Esophagus (tissue), 2 donors: ENCODE results near the gene LSM12. TPM values are rescaled to one million over a fixed set of nuclear protein-coding genes. Genes with fewer than 3 reads are reported as not detected.
"Not testable (repeated sequence)": the region's sequence is repeated elsewhere in the genome, so short reads cannot be mapped to it uniquely, and the experiment has no call there.

Experiments used
- H3K27ac ChIP-seq, 2 donors: one replicate each; pipeline ENCODE4 v1.5.1; 2013; ENCODE audit warnings: low read depth in 2 of 2, mild to moderate bottlenecking in 2 of 2, inconsistent platforms in 1 of 2, low read length in 1 of 2, moderate library complexity in 1 of 2
- H3K27me3 ChIP-seq, 2 donors: one replicate each; pipeline ENCODE4 v1.6.1; 2013; ENCODE audit warnings: low read length in 2 of 2, control low read depth in 1 of 2, mild to moderate bottlenecking in 1 of 2; ENCODE audit not compliant: insufficient read depth in 2 of 2, control insufficient read depth in 1 of 2
- H3K36me3 ChIP-seq, 2 donors: one replicate each; pipeline ENCODE4 v1.6.1; 2013; ENCODE audit warnings: low read length in 1 of 2; ENCODE audit not compliant: control insufficient read depth in 2 of 2, insufficient read depth in 2 of 2
- H3K4me1 ChIP-seq, 2 donors: one replicate each; pipeline ENCODE4 v1.6.1; 2013; ENCODE audit warnings: low read length in 1 of 2; ENCODE audit not compliant: control insufficient read depth in 2 of 2, insufficient read depth in 2 of 2
- H3K4me3 ChIP-seq, 2 donors: one replicate each; pipeline ENCODE4 v1.5.1; 2013; ENCODE audit warnings: low read length in 2 of 2, mild to moderate bottlenecking in 2 of 2, low read depth in 1 of 2, moderate library complexity in 1 of 2
- H3K9me3 ChIP-seq, 2 donors: one replicate each; pipeline ENCODE4 v1.6.1; 2013; ENCODE audit warnings: mild to moderate bottlenecking in 2 of 2, low read depth in 1 of 2, low read length in 1 of 2, moderate library complexity in 1 of 2; ENCODE audit not compliant: control insufficient read depth in 2 of 2, insufficient read depth in 1 of 2
- WGBS, 2 donors: extraction: QIAGEN DNeasy Blood & Tissue Kit; methylation state at CpG; one replicate each; pipeline ENCODE4 v1.1.7; 2013; 5-methylcytosine and 5-hydroxymethylcytosine counted together
- polyA plus RNA-seq, 2 donors: library from polyadenylated mRNA; stranded (reverse); fragments of 200-250 nt; gene quantifications; one replicate each; pipeline ENCODE4 v1.2.3, GENCODE V29; 2013
- donor health status: healthy with polysubstance abuse.
- donor health status: Bipolar disorder and iron deficiency.

LSM12 gene
- polyA plus RNA-seq, 2 donors, result 25.4 to 46.9 TPM

- H3K4me1 ChIP-seq, H3K27me3 ChIP-seq, H3K9me3 ChIP-seq, H3K4me3 ChIP-seq, H3K27ac ChIP-seq, H3K36me3 ChIP-seq: not testable (repeated sequence)
- 82 to 86% methylated on average over 5 of the region's 5 CpGs for WGBS, 2 donors
These were observed 69.3 kb downstream of the LSM12 start for GRCh38 chr17:43997180-43997579.

- WGBS, 2 donors, result 19 to 21% methylated on average over 12 of the region's 12 CpGs
- Histone ChIP-seq H3K36me3 (no peaks in the 10 kb centered on the region), H3K9me3 (no peaks in the 10 kb centered on the region), H3K4me1 (no peaks in the 10 kb centered on the region), H3K27me3 (no peaks in the 10 kb centered on the region), H3K4me3 (no peak overlapping the region), H3K27ac (no peak overlapping the region)
These were observed 71.4 kb downstream of the LSM12 start for GRCh38 chr17:43995150-43995471.

GRCh38 chr17:43994272-43995149 is 72.0 kb downstream of the LSM12 start:
- no peak overlapping the region for H3K4me3 ChIP-seq
- 8% methylated on average over 52 of the region's 52 CpGs for WGBS, 2 donors

GRCh38 chr17:43992641-43993040 is 73.8 kb downstream of the LSM12 start:
- Histone ChIP-seq H3K36me3 (no peaks in the 10 kb centered on the region), H3K27me3 (no peaks in the 10 kb centered on the region), H3K27ac (no peak overlapping the region), H3K4me3 (no peak overlapping the region), H3K9me3 (no peaks in the 10 kb centered on the region), H3K4me1 (no peaks in the 10 kb centered on the region)
- 93 to 96% methylated on average over 14 of the region's 14 CpGs for WGBS, 2 donors

More at GRCh38 chr17:43994272-43995149, 72.0 kb downstream of the LSM12 start:
- no peaks in the 10 kb centered on the region for H3K9me3 ChIP-seq
- H3K27me3 ChIP-seq, result no peaks in the 10 kb centered on the region
- no peak overlapping the region for H3K27ac ChIP-seq
- H3K4me1 ChIP-seq, result no peaks in the 10 kb centered on the region
- no peaks in the 10 kb centered on the region for H3K36me3 ChIP-seq

GRCh38 chr17:43988301-43988700 is 78.2 kb downstream of the LSM12 start:
- peaks cover 5% of the 10 kb centered on the region in 2 donors for H3K4me1 ChIP-seq
- WGBS, 2 donors, result 89 to 91% methylated on average over 9 of the region's 9 CpGs
- H3K4me3 ChIP-seq, result no peak overlapping the region
- H3K36me3 ChIP-seq, result no peaks in the 10 kb centered on the region
- H3K27ac ChIP-seq, result no peak overlapping the region
- no peaks in the 10 kb centered on the region for H3K9me3 ChIP-seq
- H3K27me3 ChIP-seq, result peaks cover 0 to 4% of the 10 kb centered on the region in 2 donors

GRCh38 chr17:43987131-43988021 is 79.1 kb downstream of the LSM12 start:
- Histone ChIP-seq H3K27me3 (peaks cover 0 to 5% of the 10 kb centered on the region in 2 donors), H3K9me3 (no peaks in the 10 kb centered on the region), H3K4me1 (peaks cover 5 to 7% of the 10 kb centered on the region in 2 donors), H3K27ac (no peak overlapping the region), H3K36me3 (no peaks in the 10 kb centered on the region), H3K4me3 (no peak overlapping the region)
- 64 to 70% methylated on average over 12 of the region's 12 CpGs for WGBS, 2 donors

- H3K27me3 ChIP-seq, result peaks cover 0 to 5% of the 10 kb centered on the region in 2 donors
- 87 to 89% methylated on average over 7 of the region's 7 CpGs for WGBS, 2 donors
These were observed 80.1 kb downstream of the LSM12 start for GRCh38 chr17:43986225-43986981.

GRCh38 chr17:43984521-43984920 is 82.0 kb downstream of the LSM12 start:
- peaks cover 5 to 7% of the 10 kb centered on the region in 2 donors for H3K4me1 ChIP-seq
- H3K36me3 ChIP-seq, result no peaks in the 10 kb centered on the region
- H3K27me3 ChIP-seq, result peaks cover 0 to 5% of the 10 kb centered on the region in 2 donors
- H3K9me3 ChIP-seq, result no peaks in the 10 kb centered on the region
- H3K4me3 ChIP-seq, result peak overlapping the region in 1 of 2 donors; percentile 34
- 82 to 89% methylated on average over 8 of the region's 8 CpGs for WGBS, 2 donors
- H3K27ac ChIP-seq, result no peak overlapping the region

More at GRCh38 chr17:43986225-43986981, 80.1 kb downstream of the LSM12 start:
- Histone ChIP-seq H3K36me3 (no peaks in the 10 kb centered on the region), H3K9me3 (no peaks in the 10 kb centered on the region), H3K27ac (no peak overlapping the region), H3K4me3 (no peak overlapping the region), H3K4me1 (peaks cover 5 to 7% of the 10 kb centered on the region in 2 donors)
